AG10803 (cell line): ENCODE data around the gene SDCBP2.
A peak's percentile ranks its signal among the peaks of the same experiment; 100 is the strongest.

Experiments
- DNase-seq: peaks from one replicate; pipeline ENCODE4 v3.0.0; 2010; ENCODE audit warnings: low read depth
- H3K4me3 ChIP-seq: 2 replicates; pipeline ENCODE4 v1.5.1; 2011; ENCODE audit warnings: mild to moderate bottlenecking, low read length, control low read depth
- CTCF ChIP-seq: conservative IDR thresholded peaks from 2 replicates; pipeline ENCODE4 v1.5.1; 2011; ENCODE audit warnings: mild to moderate bottlenecking, low read length, control low read depth, inconsistent platforms

SDCBP2 gene

GRCh38 chr20:1293641-1294379 is 35.1 kb downstream of the SDCBP2 start:
- no peak for DNase-seq
- TF ChIP-seq CTCF: no peak
- H3K4me3 ChIP-seq: no peak overlapping the region

- no peak for DNase-seq
- no peak for TF ChIP-seq CTCF
- no peak overlapping the region for H3K4me3 ChIP-seq
These were observed 36.3 kb downstream of the SDCBP2 start for GRCh38 chr20:1292620-1293019.

DNA sequence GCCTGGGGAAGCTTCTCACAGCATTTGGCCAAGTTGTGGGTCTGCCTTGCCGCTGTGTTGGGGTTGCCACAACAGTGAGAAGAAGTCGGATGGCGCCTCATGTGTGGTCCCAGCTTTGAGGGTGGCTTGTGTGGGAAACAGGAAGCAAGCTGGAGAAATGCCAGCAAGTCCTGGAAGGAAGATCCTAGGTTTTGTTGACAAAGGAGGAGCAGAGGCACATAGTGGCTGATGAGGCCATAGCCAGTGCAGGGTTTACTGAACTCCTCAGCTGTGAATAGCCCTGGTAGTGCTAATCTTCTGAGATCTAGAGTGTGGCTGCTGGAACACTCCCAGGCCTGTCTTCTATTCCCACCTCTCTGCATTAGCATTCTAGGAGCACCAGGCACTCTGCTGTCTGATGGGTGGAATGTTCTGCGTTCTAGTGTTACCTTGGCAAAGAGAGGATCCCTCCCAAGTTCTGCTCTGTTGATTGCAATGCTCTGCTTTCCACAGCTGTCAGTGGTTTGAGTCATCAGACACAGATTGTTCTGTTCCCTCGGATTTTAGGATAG is 37.7 kb downstream of the SDCBP2 start:
- DNase-seq: peak; percentile 50
- H3K4me3 ChIP-seq: no peak overlapping the region
- no peak for TF ChIP-seq CTCF

DNA sequence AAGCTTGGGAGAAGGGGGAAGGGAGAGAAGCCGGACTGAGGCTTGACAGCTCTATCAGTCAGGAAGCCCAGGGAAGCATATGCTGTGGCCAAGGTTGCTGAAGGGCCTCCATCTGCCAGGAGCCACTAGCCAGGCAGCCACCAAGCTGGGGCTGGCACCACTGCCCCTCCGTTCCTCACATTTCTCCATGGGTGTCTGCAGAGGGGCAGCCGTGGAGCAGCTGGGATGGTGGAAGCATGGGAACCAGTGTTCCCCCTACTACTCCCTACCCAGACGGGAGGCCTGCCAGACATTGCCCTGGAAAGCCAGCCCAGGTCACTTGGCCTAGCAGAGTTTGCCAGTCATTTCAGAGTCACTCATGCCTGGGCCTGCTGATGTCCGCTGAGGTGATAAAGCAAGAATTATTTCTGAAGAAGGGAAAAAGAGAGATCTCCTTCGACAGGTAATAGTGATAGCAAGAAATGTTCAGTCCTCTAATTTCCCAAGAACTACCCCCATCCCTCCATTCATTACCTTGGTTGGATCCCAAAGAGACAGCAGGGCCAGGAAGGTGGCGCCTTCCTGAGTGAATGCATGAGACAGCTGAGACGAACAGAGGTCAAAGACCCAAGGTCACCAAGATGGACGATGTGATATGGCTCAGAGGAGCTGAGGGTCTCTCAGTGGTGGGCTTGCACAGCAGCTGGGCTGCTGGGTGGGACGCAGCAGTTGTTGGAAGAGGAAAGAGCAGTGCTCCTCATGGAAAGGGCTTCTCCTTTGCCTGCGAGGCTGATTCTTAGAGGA is 41.0 kb downstream of the SDCBP2 start:
- no peak for TF ChIP-seq CTCF
- no peak overlapping the region for H3K4me3 ChIP-seq
- no peak for DNase-seq

DNA sequence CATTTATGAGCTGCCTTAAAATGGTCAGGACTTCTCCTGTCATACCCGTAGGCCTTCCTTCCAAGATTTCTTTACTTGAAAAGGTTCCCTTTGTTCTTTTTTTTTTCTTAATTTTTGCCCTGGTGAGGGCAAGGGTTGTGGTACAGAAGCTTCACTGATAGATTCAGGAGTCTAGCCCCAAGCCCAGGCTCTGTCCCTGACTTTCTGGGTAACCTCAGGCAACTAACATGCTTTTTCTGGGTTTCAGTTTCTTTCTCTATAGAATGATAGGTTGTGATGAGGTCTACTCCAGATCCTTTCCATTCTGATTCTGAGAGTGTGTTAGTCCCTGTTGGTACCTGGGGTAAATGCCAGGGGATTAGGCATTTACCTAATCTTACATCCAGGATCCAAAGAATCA is 41.6 kb downstream of the SDCBP2 start:
- no peak for DNase-seq
- no peak for TF ChIP-seq CTCF
- no peak overlapping the region for H3K4me3 ChIP-seq

- TF ChIP-seq CTCF: no peak
- DNase-seq: no peak
- no peak overlapping the region for H3K4me3 ChIP-seq
These were observed 42.5 kb downstream of the SDCBP2 start for GRCh38 chr20:1286267-1287024.
